Central memory CD8-positive, alpha-beta T cell (primary cell): ENCODE data around the gene BACH2.
"Not testable (repeated sequence)": the region's sequence is repeated elsewhere in the genome, so short reads cannot be mapped to it uniquely, and the experiment has no call there.

Experiments
- ATAC-seq: fragments of 150-1000 bp; cut with Tn5 transposase; replicated peaks from 2 replicates; pipeline ENCODE4 v1.10.0; 2022; ENCODE audit warnings: mild to moderate bottlenecking, moderate FRiP score, moderate number of reproducible peaks; ENCODE audit not compliant: poor library complexity, severe bottlenecking; ENCODE audit errors: extremely low read depth
- DNase-seq, 2 donors: peaks; one replicate each; pipeline ENCODE4 v3.0.0; 2021; ENCODE audit warnings: low spot score in 2 of 2
- H3K27ac Mint-ChIP-seq: one replicate; pipeline ENCODE4 v1.8.0; 2022; ENCODE audit warnings: low read depth, mild to moderate bottlenecking, moderate library complexity, mixed read lengths
- H3K27me3 Mint-ChIP-seq: one replicate; pipeline ENCODE4 v1.8.0; 2022; ENCODE audit warnings: mixed read lengths
- H3K36me3 Mint-ChIP-seq: one replicate; pipeline ENCODE4 v1.8.0; 2022; ENCODE audit warnings: mild to moderate bottlenecking, moderate library complexity, mixed read lengths; ENCODE audit not compliant: insufficient read depth
- H3K4me1 Mint-ChIP-seq: one replicate; pipeline ENCODE4 v1.8.0; 2022; ENCODE audit warnings: mixed read lengths
- H3K4me3 Mint-ChIP-seq: one replicate; pipeline ENCODE4 v1.8.0; 2022; ENCODE audit warnings: mild to moderate bottlenecking, moderate library complexity, mixed read lengths
- H3K9me3 Mint-ChIP-seq: one replicate; pipeline ENCODE4 v1.8.0; 2022; ENCODE audit warnings: mixed read lengths

BACH2 gene

DNA sequence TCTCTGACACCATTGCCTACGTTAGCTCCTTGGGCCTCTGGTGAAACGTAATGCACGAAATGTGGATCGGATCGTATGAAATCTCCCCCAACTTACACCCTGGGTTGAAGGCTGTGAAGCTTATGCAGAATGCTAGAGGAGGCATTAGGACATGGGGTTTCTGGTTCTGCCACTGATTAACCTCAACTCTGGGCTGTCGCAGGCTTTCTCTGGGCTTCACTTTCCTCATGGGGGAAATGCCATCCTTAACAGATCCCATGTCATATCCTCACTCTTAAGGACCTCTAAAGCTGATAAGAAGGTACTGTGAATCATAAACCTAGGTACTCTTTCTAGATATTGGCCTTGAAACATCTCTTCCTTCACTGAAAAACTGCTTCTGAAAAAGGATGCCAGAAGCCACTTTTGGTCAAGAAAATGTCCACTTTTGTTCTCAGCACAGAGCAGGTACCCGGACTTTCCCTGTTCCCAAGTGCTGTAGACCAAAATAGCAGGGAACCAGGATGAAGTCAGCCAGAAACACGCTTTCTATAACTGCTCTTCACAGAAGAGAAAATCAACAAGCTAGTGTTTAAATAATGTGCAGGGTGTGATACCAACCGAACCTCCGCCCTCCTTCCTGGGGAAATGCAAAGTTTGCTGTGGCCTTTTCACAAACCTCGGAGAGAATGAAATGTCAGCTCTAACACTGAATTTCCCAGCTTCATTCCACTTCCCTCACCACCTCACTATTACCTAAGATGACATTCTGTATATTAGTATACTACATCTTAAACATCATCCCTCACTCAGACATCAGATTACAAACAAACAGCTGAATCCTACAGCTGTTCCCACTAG, 118.9 kb downstream of the BACH2 start:
- H3K4me1 Mint-ChIP-seq, result peaks cover 12% of the 10 kb centered on the region
- no peak overlapping the region for H3K4me3 Mint-ChIP-seq
- no peaks in the 10 kb centered on the region for H3K36me3 Mint-ChIP-seq
- H3K27me3 Mint-ChIP-seq, result no peaks in the 10 kb centered on the region
- no peak for ATAC-seq
- H3K9me3 Mint-ChIP-seq, result no peaks in the 10 kb centered on the region
- H3K27ac Mint-ChIP-seq, result no peak overlapping the region
- DNase-seq, result no peak

DNA sequence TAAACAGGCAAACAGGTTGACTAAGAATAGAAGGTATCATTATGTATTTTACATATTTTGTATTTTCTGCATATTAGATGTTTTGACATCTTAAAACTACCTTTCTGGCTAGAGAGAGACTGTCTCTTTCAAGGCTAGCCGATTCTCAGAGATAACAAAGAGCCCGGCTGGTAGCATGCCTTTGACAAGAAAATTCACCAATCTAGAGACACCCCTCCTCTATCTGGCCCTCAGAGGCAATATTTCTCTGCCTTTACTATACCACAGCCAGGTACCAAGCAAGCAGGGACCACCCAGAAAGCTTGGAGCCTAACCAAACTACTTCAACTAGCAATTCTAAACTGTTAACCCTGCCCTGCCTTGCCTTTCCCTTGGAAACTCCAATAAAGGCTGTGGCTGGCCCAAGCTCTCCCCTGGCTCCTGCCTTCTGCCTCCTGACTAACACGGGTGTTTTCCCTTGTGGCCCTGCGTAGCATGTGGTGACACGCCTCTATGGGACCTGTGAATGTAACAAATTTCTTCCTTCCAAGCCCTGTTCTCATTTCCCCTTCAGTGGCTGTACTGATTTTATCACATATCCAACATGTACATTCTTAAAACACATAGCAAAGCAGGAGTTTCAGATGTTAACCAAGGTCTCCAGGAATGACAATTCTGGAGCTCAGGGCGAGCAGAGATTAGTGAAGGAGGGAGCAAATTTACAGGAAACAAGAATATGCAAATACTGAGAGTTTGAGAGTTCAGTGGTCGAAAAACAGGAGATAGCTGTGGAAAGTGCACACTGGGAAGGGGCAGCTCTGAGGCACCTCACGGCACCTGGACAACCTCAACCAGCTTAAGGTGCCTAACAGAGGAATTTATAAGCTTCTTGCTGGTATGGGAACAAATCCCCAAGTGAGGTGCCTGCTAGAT, 120.8 kb downstream of the BACH2 start:
- H3K9me3 Mint-ChIP-seq, result no peaks in the 10 kb centered on the region
- peaks cover 12% of the 10 kb centered on the region for H3K4me1 Mint-ChIP-seq
- H3K4me3 Mint-ChIP-seq, result no peak overlapping the region
- DNase-seq (no peak), ATAC-seq (peak; percentile 56)
- no peak overlapping the region for H3K27ac Mint-ChIP-seq
- no peaks in the 10 kb centered on the region for H3K36me3 Mint-ChIP-seq
- H3K27me3 Mint-ChIP-seq, result no peaks in the 10 kb centered on the region

DNA sequence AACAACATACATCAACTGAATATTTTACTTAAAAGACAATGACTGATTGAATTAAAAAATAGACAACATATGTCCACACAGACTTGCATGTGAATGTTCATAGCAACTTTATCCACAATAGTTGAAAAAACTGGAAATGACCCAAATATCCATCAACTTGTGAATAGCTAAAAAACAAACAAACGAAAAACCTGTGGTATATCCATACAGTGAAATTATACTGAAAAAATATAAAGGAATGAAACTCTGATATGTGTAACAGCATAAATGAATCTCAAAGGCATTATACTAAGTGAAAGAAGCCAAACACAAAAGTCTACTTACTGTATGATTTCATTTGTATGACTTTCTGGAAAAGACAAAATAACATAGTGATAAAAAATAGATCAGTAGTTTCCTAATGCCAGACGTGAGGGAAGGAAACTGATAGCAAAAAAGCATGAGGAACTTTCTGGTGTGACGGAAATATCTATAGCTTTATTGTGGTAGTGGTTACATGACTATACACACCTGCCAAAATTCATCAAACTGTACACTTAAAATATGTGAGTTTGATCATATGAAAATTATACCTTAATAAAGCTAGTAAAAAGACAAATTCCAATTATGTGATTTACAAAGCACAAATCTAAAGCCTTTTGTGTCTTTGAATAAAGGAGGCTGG, 123.2 kb downstream of the BACH2 start:
- H3K27ac Mint-ChIP-seq, result no peak overlapping the region
- H3K4me1 Mint-ChIP-seq, result peaks cover 12% of the 10 kb centered on the region
- ATAC-seq (no peak), DNase-seq (no peak)
- no peaks in the 10 kb centered on the region for H3K36me3 Mint-ChIP-seq
- H3K4me3 Mint-ChIP-seq, result no peak overlapping the region
- no peaks in the 10 kb centered on the region for H3K27me3 Mint-ChIP-seq
- H3K9me3 Mint-ChIP-seq, result no peaks in the 10 kb centered on the region

DNA sequence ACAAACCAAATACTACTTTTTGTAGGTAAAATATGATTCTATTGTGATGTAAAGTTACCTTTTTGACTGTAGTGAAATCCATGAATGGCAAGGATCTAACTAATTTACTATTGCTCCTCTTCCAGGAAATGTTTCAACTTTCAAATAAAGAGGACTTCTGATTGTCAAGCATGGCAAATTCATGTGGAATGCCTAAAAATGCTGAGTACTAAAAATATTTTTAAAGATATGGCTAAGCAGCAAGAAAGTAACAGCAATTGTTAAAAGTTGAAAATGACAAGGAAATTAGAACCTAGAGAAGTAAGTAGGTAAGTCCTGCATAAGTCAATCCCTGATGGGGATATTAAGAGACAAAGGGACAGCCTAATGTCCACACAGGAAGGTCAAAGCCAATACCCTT, 126.0 kb downstream of the BACH2 start:
- ATAC-seq (no peak), DNase-seq (no peak)
- H3K27me3 Mint-ChIP-seq, result no peaks in the 10 kb centered on the region
- H3K4me1 Mint-ChIP-seq, result no peaks in the 10 kb centered on the region
- H3K36me3 Mint-ChIP-seq, result no peaks in the 10 kb centered on the region
- no peak overlapping the region for H3K27ac Mint-ChIP-seq
- H3K9me3 Mint-ChIP-seq, result no peaks in the 10 kb centered on the region
- no peak overlapping the region for H3K4me3 Mint-ChIP-seq

DNA sequence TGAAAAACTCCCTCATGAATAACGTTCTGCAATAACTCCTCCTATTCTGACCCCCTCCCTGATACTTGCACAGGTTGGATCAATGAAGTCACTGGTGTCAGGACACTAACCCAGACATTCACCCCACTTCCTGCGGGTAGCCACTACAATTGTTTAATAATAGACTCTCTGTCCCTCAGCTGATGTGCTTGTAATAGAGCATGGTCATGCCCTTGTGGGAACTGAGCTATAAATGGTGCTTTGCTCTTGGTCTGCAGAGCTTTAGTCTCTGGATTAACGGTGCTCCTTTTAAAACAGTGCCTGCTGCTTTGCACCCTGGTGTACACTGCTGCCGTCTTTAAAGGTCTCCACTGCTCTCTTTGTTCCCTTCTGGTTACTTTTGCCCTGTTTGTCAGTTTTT, 127.3 kb downstream of the BACH2 start:
- no peaks in the 10 kb centered on the region for H3K36me3 Mint-ChIP-seq
- H3K4me3 Mint-ChIP-seq, result no peak overlapping the region
- H3K9me3 Mint-ChIP-seq, result no peaks in the 10 kb centered on the region
- no peaks in the 10 kb centered on the region for H3K4me1 Mint-ChIP-seq
- ATAC-seq (no peak), DNase-seq (no peak)
- no peak overlapping the region for H3K27ac Mint-ChIP-seq
- no peaks in the 10 kb centered on the region for H3K27me3 Mint-ChIP-seq

DNA sequence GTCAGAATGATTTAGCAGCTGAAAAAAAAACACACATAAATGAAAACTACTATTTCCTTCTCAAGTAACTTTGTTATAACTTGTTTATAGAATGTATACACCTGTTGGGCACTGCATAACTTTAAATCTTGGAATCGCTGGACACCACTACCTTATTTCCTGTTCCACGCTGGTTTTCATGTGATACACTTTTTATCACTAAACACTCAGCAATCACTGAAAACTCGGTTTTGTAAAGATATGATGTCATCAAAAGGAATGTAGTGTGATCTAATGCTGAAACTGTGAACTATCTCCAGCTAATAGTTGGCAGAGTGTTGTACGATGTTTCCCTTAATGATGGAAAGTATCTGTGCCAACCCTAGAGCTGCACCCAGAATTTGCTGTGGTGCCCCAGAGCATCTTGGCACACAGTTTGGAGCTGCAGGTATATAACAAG, 127.9 kb downstream of the BACH2 start:
- ATAC-seq (no peak), DNase-seq (no peak)
- no peaks in the 10 kb centered on the region for H3K9me3 Mint-ChIP-seq
- no peaks in the 10 kb centered on the region for H3K4me1 Mint-ChIP-seq
- H3K27me3 Mint-ChIP-seq, result no peaks in the 10 kb centered on the region
- H3K36me3 Mint-ChIP-seq, result no peaks in the 10 kb centered on the region
- no peak overlapping the region for H3K4me3 Mint-ChIP-seq
- H3K27ac Mint-ChIP-seq, result no peak overlapping the region

DNA sequence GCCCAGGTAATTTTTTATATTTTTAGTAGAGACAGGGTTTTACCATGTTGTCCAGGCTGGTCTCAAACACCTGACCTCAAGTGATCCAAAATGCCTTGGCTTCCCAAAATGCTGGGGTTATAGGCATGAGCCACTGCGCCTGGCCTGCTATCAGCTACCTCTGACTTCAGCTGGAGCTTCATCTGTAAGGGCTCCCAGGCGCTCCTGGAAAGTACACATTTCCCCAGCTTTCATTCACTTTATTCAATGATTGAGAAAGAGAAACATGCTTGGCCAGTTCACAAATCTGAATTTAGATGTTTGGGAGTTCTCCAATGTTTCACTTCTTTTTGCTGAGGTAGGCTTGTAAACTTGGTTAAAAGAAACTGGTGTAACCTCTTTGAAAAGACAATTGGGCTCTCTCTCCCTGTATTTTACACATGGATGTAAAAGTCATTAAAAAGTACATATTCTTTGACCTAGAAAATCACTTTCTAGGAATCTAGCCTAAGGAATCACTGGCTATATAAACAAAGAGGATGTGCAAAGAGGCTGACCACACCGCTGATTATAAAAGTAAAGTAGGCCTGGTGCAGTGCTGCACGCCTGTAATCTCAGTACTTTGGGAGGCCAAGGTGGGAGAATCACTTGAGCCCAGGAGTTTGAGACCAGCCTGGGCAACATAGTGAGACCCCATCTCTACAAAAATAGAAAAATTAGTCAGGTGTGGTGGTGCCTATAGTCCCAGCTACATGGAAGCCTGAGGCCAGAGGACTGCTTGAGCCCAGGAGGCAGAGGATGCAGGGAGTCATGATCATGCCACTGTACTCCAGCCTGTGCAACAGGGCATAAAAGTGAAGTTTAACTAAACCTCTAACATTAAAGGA, 128.9 kb downstream of the BACH2 start:
- no peak for DNase-seq
- H3K4me1 Mint-ChIP-seq, result no peaks in the 10 kb centered on the region
- no peak for ATAC-seq
- H3K4me3 Mint-ChIP-seq, result no peak overlapping the region
- no peaks in the 10 kb centered on the region for H3K27me3 Mint-ChIP-seq
- H3K9me3 Mint-ChIP-seq, result no peaks in the 10 kb centered on the region
- H3K36me3 Mint-ChIP-seq, result no peaks in the 10 kb centered on the region
- H3K27ac Mint-ChIP-seq, result no peak overlapping the region

DNA sequence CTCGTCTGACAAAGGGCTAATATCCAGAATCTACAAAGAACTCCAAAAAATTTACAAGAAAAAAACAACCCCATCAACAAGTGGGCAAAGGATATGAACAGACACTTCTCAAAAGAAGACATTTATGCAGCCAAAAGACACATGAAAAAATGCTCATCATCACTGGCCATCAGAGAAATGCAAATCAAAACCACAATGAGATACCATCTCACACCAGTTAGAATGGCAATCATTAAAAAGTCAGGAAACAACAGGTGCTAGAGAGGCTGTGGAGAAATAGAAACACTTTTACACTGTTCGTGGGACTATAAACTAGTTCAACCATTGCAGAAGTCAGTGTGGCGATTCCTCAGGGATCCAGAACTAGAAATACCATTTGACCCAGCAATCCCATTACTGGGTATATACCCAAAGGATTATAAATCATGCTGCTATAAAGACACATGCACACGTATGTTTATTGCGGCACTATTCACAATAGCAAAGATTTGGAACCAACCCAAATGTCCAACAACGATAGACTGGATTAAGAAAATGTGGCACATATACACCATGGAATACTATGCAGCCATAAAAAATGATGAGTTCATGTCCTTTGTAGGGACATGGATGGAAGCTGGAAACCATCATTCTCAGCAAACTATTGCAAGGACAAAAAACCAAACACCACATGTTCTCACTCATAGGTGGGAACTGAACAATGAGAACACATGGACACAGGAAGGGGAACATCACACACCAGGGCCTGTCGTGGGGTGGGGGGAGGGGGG, 130.3 kb downstream of the BACH2 start:
- not testable (repeated sequence) for ATAC-seq, H3K4me3 Mint-ChIP-seq, DNase-seq, H3K36me3 Mint-ChIP-seq, H3K9me3 Mint-ChIP-seq, H3K27ac Mint-ChIP-seq, H3K4me1 Mint-ChIP-seq, H3K27me3 Mint-ChIP-seq

DNA sequence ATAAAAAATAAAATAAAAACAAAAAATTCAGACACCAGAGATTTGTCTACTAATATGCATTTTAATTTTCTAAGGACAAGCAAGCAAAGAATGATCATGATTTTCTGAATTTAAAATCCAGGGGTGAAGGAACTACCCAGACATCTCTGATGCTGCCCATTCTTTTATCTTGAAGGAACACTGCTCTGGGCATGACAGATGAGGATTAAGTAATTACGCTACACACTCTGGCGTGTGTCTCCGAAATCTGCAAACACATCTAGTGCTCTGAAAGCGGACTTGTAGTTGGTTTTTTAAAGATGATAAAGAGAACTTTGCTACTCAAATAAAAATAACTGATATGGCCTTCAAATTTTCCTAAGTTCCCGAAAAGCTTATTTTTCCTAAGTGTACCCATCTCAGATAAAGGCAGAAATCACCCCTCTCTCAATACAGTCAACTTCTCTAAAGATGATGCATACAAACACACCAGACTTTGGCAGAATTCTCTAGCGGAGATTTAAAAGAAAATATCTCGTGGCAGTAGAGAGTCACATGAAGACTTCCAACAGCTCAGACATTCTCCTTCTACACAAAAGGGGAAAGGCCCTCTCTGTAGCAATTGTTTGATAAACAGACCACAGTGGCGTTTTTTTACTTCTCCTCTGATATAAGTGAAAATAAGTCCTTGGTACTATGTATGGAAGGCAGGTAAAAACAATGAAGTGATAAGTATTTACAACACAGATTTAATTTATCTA, 133.8 kb downstream of the BACH2 start:
- Mint-ChIP-seq H3K4me1 (no peaks in the 10 kb centered on the region), H3K9me3 (no peaks in the 10 kb centered on the region), H3K4me3 (no peak overlapping the region), H3K36me3 (no peaks in the 10 kb centered on the region), H3K27ac (no peak overlapping the region), H3K27me3 (no peaks in the 10 kb centered on the region)
- ATAC-seq (no peak), DNase-seq (no peak)

DNA sequence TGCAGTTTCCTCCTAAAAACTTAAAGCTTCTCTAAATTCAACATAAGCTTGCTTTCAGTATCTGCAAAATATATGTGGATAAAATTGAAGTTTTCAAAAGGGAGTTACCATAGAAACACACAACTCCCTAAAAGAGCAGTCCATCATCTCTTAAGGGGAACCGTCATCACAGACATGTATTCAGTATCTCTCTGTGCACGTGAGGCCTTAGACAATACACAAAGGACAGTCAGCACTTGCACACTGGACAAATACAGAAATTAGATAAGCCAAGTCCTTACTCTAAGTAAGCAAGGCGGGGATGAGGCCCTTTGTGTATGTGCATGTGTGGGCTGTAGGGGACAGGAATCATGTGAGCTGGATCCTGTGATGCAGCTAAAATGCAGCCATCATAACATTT, 136.6 kb downstream of the BACH2 start:
- no peaks in the 10 kb centered on the region for H3K9me3 Mint-ChIP-seq
- no peaks in the 10 kb centered on the region for H3K27me3 Mint-ChIP-seq
- no peak for DNase-seq
- no peaks in the 10 kb centered on the region for H3K36me3 Mint-ChIP-seq
- H3K4me1 Mint-ChIP-seq, result peaks cover 10% of the 10 kb centered on the region
- no peak overlapping the region for H3K27ac Mint-ChIP-seq
- ATAC-seq, result no peak
- no peak overlapping the region for H3K4me3 Mint-ChIP-seq

DNA sequence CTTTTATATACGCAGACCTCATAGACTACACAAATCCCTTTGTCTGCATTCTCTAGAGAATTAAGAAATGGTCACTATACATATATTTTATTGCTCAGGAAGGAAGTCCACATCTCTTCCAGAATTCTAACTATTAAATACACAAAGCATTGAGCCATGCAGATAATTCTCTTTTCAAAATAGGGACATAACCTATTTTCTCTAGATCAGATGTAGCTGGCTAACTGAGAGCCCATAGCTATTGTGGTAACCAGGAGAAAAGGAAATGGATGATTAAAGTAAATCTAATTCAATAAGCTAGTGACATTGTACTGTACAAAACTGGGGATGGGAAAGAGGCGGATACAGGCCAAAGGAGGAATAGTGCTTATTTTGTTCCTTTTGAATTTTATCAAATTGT, 137.2 kb downstream of the BACH2 start:
- Mint-ChIP-seq H3K36me3 (no peaks in the 10 kb centered on the region), H3K4me1 (peaks cover 10% of the 10 kb centered on the region), H3K9me3 (no peaks in the 10 kb centered on the region), H3K27me3 (no peaks in the 10 kb centered on the region), H3K4me3 (no peak overlapping the region), H3K27ac (no peak overlapping the region)
- ATAC-seq, result no peak
- DNase-seq, result no peak
